Astrocyte of the spinal cord (primary cell): ENCODE data around the gene ADAMTS12.

Source experiments
- DNase-seq: peaks from one replicate; pipeline ENCODE4 v3.0.0; 2011; ENCODE audit warnings: low read depth, low spot score
- H3K4me3 ChIP-seq: 2 replicates; pipeline ENCODE4 v1.5.1; 2011; ENCODE audit warnings: low read depth, mild to moderate bottlenecking, low read length, moderate library complexity
- in situ Hi-C: cut with HindIII; loops from 2 replicates; pipeline ENCODE4 v1.10.0; 2017; ENCODE audit warnings: low sequenced_read_pairs
- TF ChIP-seq, protein P1 (sequence below): IDR thresholded peaks from 2 replicates; pipeline ENCODE4 v1.5.1; 2012; ENCODE audit warnings: low read depth, mild to moderate bottlenecking, low read length, inconsistent platforms

ADAMTS12 gene

GRCh38 chr5:33762859-33763258, 128.9 kb downstream of the ADAMTS12 start:
- H3K4me3 ChIP-seq, result no peak overlapping the region
- in situ Hi-C loops, result no loop called here
- no peak for DNase-seq
- TF ChIP-seq, protein P1, sequence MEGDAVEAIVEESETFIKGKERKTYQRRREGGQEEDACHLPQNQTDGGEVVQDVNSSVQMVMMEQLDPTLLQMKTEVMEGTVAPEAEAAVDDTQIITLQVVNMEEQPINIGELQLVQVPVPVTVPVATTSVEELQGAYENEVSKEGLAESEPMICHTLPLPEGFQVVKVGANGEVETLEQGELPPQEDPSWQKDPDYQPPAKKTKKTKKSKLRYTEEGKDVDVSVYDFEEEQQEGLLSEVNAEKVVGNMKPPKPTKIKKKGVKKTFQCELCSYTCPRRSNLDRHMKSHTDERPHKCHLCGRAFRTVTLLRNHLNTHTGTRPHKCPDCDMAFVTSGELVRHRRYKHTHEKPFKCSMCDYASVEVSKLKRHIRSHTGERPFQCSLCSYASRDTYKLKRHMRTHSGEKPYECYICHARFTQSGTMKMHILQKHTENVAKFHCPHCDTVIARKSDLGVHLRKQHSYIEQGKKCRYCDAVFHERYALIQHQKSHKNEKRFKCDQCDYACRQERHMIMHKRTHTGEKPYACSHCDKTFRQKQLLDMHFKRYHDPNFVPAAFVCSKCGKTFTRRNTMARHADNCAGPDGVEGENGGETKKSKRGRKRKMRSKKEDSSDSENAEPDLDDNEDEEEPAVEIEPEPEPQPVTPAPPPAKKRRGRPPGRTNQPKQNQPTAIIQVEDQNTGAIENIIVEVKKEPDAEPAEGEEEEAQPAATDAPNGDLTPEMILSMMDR, result no peak

GRCh38 chr5:33761139-33761538, 130.7 kb downstream of the ADAMTS12 start:
- TF ChIP-seq, protein P1, result no peak
- in situ Hi-C loops, result no loop called here
- no peak overlapping the region for H3K4me3 ChIP-seq
- peak; percentile 35 for DNase-seq

- H3K4me3 ChIP-seq, result no peak overlapping the region
- no peak for DNase-seq
- TF ChIP-seq, protein P1, result no peak
- in situ Hi-C loops, result no loop called here
Measured at GRCh38 chr5:33758737-33759136, 133.1 kb downstream of the ADAMTS12 start.

- TF ChIP-seq, protein P1, result no peak
- DNase-seq, result no peak
Measured at GRCh38 chr5:33756491-33756890, 135.3 kb downstream of the ADAMTS12 start.

DNA sequence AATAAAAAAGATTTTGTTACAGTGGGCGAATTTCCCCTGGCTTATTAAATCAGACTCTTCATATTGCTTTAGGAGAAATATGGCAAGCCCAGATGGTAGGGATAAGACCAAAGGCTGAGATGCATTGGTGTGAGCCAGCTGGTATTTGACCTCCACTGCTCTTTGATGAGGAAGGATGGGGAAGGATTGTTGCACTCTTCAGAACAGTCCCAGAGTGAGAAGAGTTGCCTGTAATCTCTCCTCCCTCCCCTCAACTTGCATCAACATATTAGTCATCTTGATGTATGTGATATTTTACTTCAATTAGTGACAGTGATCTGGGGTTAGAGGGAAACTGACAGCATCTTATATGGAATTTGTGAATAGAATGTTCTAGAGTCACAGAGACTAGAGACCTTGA, 136.6 kb downstream of the ADAMTS12 start:
- no peak for DNase-seq
- TF ChIP-seq, protein P1, result no peak
- H3K4me3 ChIP-seq, result no peak overlapping the region
- in situ Hi-C loops, result no loop called here

More at GRCh38 chr5:33756491-33756890, 135.3 kb downstream of the ADAMTS12 start:
- H3K4me3 ChIP-seq, result no peak overlapping the region
- in situ Hi-C loops, result no loop called here

DNA sequence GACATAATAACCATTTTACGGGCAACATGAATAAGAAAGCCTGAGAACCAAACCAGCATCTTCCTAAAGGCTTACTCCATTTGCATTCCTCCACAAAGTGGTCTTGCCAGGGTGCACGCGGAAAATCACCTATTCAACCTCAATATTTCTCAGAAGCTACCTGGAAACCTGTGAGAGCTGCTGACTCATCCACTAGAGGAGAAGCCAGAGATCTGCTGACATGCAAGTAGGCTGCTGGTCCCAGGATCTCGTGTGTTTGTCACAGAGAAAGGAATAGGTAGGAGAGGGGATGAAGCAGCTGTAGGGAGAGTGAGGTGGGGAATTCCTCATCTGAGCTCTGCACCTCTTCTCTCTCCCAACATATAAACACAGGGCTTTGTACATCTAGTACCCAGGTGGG, 138.1 kb downstream of the ADAMTS12 start:
- no peak overlapping the region for H3K4me3 ChIP-seq
- TF ChIP-seq, protein P1, result no peak
- DNase-seq, result no peak
- in situ Hi-C loops, result no loop called here

DNA sequence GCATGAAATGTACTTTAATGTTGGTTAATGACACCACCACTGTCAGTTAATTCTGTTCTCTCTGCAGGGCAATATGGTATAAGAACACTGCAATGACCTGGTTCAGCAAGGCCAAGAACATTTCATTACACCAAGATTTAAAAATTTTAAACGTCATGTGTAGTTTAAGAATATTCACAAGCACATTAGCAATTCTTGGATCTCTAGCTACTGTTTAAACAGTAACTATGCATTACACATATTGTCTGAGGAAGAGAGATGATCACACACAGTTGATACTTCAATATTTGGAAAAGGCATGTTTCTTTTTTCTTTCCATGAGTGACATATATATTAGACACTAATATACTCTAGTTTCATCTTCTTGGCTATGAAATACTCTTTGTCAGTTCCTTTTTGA, 143.0 kb downstream of the ADAMTS12 start:
- no peak overlapping the region for H3K4me3 ChIP-seq
- TF ChIP-seq, protein P1, result no peak
- in situ Hi-C loops, result no loop called here
- DNase-seq, result no peak
